ENCODE results near the gene AVL9. TPM values are rescaled to one million over a fixed set of nuclear protein-coding genes. Genes with fewer than 3 reads are reported as not detected.

Gene AVL9
- total and polyA plus RNA-seq, 9 of the 15 experiments (the other 6 are each of a cell fraction or from before 2014, with no cell fraction given), result 6.4 to 66.2 (median 30.1) TPM

GRCh38 chr7:32536585-32536984, 41.3 kb downstream of the AVL9 start:
- POLR2A ChIA-PET, result no interaction called here
- H4K20me1 ChIP-seq (replicated peaks; ENCODE audit: control insufficient read depth, insufficient read depth, low read length), result no peaks in the 10 kb centered on the region
- CTCF ChIA-PET (ENCODE audit: low intra/inter-chr PET ratio), result no interaction called here
- H3K9me3 ChIP-seq (replicated peaks; ENCODE audit: control insufficient read depth, insufficient read depth, low read depth, low read length), result no peaks in the 10 kb centered on the region
- peaks cover 7% of the 10 kb centered on the region; the same call in 2 of the 3 replicates for H3K36me3 ChIP-seq (ENCODE audit: control insufficient read depth, insufficient read depth, low read length)
- ATAC-seq (no peak), FAIRE-seq (no peak), DNase-seq (ENCODE audit: extremely low read depth in 1 of 4, low spot score in 3 of 4) (no peak)
- no peak overlapping the region for H3K4me3 ChIP-seq
- in situ Hi-C loops (cut with MboI) (no loop called here), intact Hi-C loops (cut with micrococcal nuclease) (no loop called here)
- H3K4me2 ChIP-seq (ENCODE audit: insufficient read depth, low read length), result no peak overlapping the region
- H2AFZ ChIP-seq (ENCODE audit: low read depth, low read length), result no peak overlapping the region
- BruUV-seq (replicated peaks), result TSS peak; percentile 7
- no peak for TF ChIP-seq CREB1 (IDR thresholded peaks at IDR 0.05)
- no peak for TF ChIP-seq CREB1 (CRISPR knock-in tag; IDR thresholded peaks at IDR 0.05)
- TF ChIP-seq KLF6 (CRISPR knock-in tag; IDR thresholded peaks at IDR 0.05; ENCODE audit: borderline replicate concordance), result no peak
- TF ChIP-seq HDAC6 (IDR thresholded peaks at IDR 0.05; ENCODE audit: low read depth, low read length), result no peak
- no peak for TF ChIP-seq HDGF (IDR thresholded peaks at IDR 0.05)
- no peak for TF ChIP-seq IRF9 (tag; IDR thresholded peaks at IDR 0.05)
- TF ChIP-seq CREB5 (CRISPR knock-in tag; IDR thresholded peaks at IDR 0.05), result no peak
- no peak for TF ChIP-seq ZNF79 (CRISPR knock-in tag; IDR thresholded peaks at IDR 0.05; ENCODE audit: low read depth)
- no peak for TF ChIP-seq AFF4 (CRISPR knock-in tag; IDR thresholded peaks at IDR 0.05)
- no peak for TF ChIP-seq CBX3 (IDR thresholded peaks at IDR 0.05; ENCODE audit: borderline replicate concordance in 1 of 2, low read length in 2 of 2)
- TF ChIP-seq ETV1 (tag; conservative IDR thresholded peaks at IDR 0.05; ENCODE audit: low read depth), result no peak
- no peak for TF ChIP-seq RBM25 (IDR thresholded peaks at IDR 0.05; ENCODE audit: low read depth, low read length, severe bottlenecking)
- no peak for TF ChIP-seq HCFC1 (IDR thresholded peaks at IDR 0.05; ENCODE audit: low read depth, low read length)
- no peak for TF ChIP-seq MAFG (tag; conservative IDR thresholded peaks at IDR 0.05)
- TF ChIP-seq, protein P1, sequence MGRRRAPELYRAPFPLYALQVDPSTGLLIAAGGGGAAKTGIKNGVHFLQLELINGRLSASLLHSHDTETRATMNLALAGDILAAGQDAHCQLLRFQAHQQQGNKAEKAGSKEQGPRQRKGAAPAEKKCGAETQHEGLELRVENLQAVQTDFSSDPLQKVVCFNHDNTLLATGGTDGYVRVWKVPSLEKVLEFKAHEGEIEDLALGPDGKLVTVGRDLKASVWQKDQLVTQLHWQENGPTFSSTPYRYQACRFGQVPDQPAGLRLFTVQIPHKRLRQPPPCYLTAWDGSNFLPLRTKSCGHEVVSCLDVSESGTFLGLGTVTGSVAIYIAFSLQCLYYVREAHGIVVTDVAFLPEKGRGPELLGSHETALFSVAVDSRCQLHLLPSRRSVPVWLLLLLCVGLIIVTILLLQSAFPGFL (CRISPR knock-in tag; IDR thresholded peaks at IDR 0.05), result no peak
- TF ChIP-seq U2AF2 (optimal IDR thresholded peaks at IDR 0.05; ENCODE audit: low read depth, low read length), result no peak
- no peaks in the 10 kb centered on the region for H3K27me3 ChIP-seq (ENCODE audit: control insufficient read depth in 2 of 2, insufficient read depth in 2 of 2, low read length in 2 of 2)
- H3K4me1 ChIP-seq (replicated peaks in 1 of 2; ENCODE audit: control insufficient read depth in 2 of 2, insufficient read depth in 2 of 2, low read length in 2 of 2), result peaks cover 0 to 6% of the 10 kb centered on the region in 2 experiments; a peak in 2 of 5 replicates
- H3K9me1 ChIP-seq (ENCODE audit: control insufficient read depth, insufficient read depth, low read length), result no peaks in the 10 kb centered on the region
- 41% methylated on average over 1 of the region's 1 CpG for WGBS (ENCODE audit: insufficient coverage, low coverage, missing lambda C conversion rate)
- H3K9ac ChIP-seq (ENCODE audit: insufficient read depth in 1 of 2, low read depth in 2 of 2, low read length in 2 of 2), result no peak overlapping the region
- H3K27ac ChIP-seq (ENCODE audit: extremely low read depth, low read depth, low read length), result no peak overlapping the region
- peaks cover 56% of the 10 kb centered on the region for H3K79me2 ChIP-seq (ENCODE audit: control insufficient read depth, insufficient read depth, low read length)

Data from K562 (cell line).